ENCODE data around the gene EIPR1.

GRCh38 chr2:3267869-3268704, 109.5 kb downstream of the EIPR1 start:
- TF ChIP-seq CTCF (conservative IDR thresholded peaks at IDR 0.05 in 1 of 2, IDR thresholded peaks at IDR 0.05 in 1 of 2; ENCODE audit: extremely low read depth in 1 of 2, insufficient read depth in 1 of 2, low read depth in 1 of 2, low read length in 2 of 2) (no peak), EZH2 (IDR thresholded peaks at IDR 0.05; ENCODE audit: borderline replicate concordance, low read length) (no peak)

Measured in mammary epithelial cell (primary cell).